Fibroblast of skin of right quadriceps (primary cell): ENCODE measurements around the gene AKR1B15.

Experiments used
- DNase-seq: peaks from one replicate; pipeline ENCODE4 v3.0.0-alpha.2; 2013

AKR1B15 gene

DNA sequence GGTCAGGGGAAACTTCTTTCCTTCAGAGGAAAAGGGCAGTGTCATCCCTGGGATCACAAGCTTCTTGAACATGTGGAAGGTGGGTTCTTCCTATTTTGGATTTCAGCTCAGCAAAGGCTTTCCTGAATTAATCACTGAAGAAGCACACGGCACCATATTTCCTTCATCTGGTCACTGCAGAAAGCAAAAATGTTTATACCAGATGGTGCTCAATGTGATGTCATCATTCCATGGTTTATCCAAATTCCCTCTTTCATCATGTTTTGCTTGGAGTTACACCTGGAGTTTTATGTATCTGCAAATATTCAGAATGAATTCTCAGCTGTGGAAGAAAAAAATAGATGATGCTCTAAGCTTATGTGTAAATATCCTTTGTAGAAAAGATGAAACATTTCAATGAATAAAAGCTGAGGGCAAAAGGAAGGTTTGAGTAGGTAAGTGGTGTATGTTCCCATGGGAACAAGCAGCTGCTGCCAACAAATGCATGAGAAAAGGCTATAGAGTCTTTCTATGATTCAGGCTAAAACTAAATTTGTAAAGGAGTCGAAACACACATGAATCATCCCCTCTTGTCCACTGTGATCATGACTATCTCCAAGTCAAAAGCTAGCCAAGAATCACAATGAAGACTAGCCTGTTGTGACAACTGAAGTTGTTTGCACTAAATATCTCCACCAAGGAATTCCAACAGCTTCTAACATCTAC, 70.9 kb downstream of the AKR1B15 start:
- DNase-seq: peak; percentile 86

DNA sequence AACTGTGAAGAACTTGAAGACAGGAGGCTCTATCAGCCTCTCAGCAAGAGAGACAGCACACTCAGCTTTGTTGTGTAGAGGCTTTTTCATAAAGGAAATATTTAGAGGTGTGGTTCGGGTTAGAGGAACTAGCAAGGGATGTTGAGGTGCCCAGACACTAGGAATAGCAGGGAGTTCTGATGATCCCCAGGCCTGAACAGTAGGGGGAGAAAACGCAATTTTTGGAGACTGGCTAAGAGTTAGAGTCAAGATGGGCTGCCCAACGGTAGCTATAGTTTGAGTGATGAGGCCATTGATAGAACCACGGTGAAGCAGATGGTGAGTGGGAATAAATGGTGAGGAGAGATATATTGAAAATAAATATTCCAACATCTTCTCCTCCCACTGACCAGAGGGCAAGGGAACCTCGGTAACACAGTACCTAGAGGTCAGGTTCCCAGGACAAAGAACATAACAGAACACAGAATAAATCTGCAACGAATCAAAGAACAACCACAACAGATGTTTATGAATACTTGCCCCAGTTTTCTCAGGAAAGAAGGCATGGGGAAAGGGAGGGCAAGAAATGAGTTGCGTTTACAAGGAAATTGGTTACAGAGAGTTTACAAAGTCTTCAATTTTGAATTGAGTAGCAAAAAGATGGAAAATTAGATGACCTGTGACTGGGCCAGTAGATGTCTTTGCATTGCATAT, 73.5 kb downstream of the AKR1B15 start:
- no peak for DNase-seq

DNA sequence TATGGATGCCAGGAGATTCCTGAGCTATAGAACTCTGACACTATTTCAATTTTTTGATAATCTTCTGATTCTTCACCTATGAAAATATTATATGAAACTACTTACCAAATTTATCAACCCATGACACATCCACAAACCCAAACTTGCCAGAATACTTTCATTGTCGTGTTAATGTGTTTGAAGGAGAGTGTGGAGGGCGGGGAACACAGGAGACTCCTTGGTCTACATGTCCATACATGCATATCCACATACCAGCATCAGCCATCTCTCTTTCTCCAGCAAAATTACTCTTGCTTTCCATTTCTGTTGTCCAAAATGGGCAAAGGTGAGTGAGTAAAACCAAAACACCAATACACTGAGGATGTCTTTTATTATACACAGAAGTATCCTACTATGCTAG, 74.3 kb downstream of the AKR1B15 start:
- no peak for DNase-seq

DNA sequence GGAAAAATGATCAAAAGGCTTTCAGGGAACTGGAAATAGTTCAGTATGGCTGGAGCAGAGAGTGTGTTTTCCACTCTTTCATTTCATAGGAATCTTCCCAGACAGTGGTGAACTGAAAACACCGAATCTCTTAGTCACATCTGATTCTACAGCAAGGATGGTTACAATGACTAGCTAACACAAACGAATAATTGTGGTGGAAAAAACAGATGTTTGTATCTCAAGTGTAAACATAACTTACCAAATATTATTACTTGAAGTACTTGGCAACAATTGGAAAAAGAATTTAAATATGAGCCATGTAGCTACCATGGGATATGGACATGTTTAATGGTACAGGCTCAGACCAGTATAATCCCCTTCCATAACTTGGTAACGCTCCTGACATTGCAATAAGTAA, 76.6 kb downstream of the AKR1B15 start:
- peak; percentile 76 for DNase-seq

DNA sequence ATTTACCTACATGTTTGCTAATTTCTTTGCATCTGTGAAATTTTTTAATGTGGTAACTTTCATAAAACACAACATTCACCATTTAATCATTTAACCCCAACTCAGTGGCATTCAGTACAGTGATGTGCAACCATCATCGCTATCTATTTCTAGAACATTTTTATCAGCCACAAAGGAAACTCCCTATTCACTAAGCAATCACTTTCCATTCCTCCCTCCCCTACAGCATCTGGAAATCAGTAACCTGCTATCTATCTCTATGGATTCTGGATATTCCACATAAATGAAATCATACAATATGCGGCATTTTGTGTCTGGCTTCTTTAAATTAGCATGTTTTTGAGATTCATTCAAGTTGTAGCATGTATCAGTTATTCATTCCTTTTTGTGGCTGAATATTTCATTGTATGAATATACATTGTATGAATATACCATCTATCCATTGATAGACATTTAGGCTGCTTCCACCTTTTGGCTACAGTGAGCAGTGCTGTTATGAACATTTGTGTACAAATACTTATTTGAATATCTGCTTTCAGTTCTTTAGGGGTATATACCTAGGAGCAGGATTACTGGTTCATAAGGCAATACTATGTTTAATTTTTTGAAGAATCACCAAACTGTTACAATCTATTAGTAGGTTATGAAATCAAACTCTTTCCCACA, 78.3 kb downstream of the AKR1B15 start:
- no peak for DNase-seq

DNA sequence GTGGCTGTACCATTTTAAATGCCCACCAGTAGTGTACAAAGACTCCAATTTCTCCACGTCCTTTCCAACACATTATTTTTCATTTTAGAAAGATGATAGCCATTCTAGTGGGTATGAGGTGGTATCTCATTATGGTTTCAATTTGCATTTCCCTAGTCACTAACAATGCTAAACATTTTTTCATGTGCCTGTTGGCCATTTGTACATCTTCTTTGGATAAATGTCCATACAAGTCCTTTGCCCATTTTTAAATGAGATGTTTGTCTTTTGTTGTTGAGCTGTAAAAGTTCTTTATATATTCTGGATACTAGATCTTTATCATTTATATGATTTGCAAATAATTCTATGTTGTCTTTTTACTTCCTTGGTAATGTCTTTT, 78.9 kb downstream of the AKR1B15 start:
- DNase-seq: no peak

DNA sequence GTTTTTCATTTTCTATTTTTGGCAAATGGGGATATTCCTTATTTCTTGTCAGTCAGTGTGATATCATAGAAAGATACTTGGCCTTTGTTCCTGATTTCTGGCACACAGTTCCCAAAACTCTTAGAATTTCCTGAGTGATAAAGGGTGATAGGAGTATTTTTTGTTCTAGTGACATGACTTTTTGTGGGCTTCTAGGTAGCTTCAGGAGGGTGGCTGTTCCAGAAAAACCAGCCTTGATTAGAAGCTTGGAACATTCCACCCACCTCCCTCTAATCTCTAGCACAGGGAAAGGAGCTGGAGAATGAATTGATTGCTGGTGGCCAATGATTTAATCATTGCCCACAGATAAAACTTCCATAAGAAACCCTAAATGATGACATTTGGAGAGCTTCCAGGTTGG, 80.5 kb downstream of the AKR1B15 start:
- DNase-seq: no peak
